Astrocyte of the spinal cord (primary cell): ENCODE results near the gene SMURF1.
"Not testable (repeated sequence)": the region's sequence is repeated elsewhere in the genome, so short reads cannot be mapped to it uniquely, and the experiment has no call there.

Experiments used
- DNase-seq: peaks from one replicate; pipeline ENCODE4 v3.0.0; 2011; ENCODE audit warnings: low read depth, low spot score
- H3K4me3 ChIP-seq: 2 replicates; pipeline ENCODE4 v1.5.1; 2011; ENCODE audit warnings: low read depth, mild to moderate bottlenecking, low read length, moderate library complexity
- CTCF ChIP-seq: IDR thresholded peaks from 2 replicates; pipeline ENCODE4 v1.5.1; 2012; ENCODE audit warnings: low read depth, mild to moderate bottlenecking, low read length, inconsistent platforms
- in situ Hi-C: cut with HindIII; loops from 2 replicates; pipeline ENCODE4 v1.10.0; 2017; ENCODE audit warnings: low sequenced_read_pairs

Gene SMURF1

GRCh38 chr7:99106821-99107241, 37.1 kb downstream of the SMURF1 start:
- no peak for DNase-seq
- H3K4me3 ChIP-seq = no peak overlapping the region
- in situ Hi-C loops = no loop called here
- TF ChIP-seq CTCF = no peak

GRCh38 chr7:99106411-99106810, 37.5 kb downstream of the SMURF1 start:
- no peak for DNase-seq
- in situ Hi-C loops = no loop called here
- TF ChIP-seq CTCF = no peak
- H3K4me3 ChIP-seq = no peak overlapping the region

- TF ChIP-seq CTCF = no peak
- H3K4me3 ChIP-seq = no peak overlapping the region
- in situ Hi-C loops = no loop called here
- no peak for DNase-seq
Measured at GRCh38 chr7:99105756-99106155, 38.2 kb downstream of the SMURF1 start.

- in situ Hi-C loops = no loop called here
- no peak for DNase-seq
Measured at GRCh38 chr7:99104631-99105030, 39.3 kb downstream of the SMURF1 start.

GRCh38 chr7:99103836-99104235, 40.1 kb downstream of the SMURF1 start:
- H3K4me3 ChIP-seq, in situ Hi-C loops, DNase-seq: not testable (repeated sequence)

More at GRCh38 chr7:99104631-99105030, 39.3 kb downstream of the SMURF1 start:
- H3K4me3 ChIP-seq = no peak overlapping the region
- TF ChIP-seq CTCF = no peak

- TF ChIP-seq CTCF = no peak
- in situ Hi-C loops = no loop called here
- DNase-seq = peak; percentile 67
- no peak overlapping the region for H3K4me3 ChIP-seq
Measured at GRCh38 chr7:99102809-99103690, 40.9 kb downstream of the SMURF1 start.

GRCh38 chr7:99102361-99102760, 41.5 kb downstream of the SMURF1 start:
- no peak overlapping the region for H3K4me3 ChIP-seq
- in situ Hi-C loops = no loop called here
- no peak for TF ChIP-seq CTCF
- DNase-seq = no peak

GRCh38 chr7:99101516-99101915, 42.4 kb downstream of the SMURF1 start:
- H3K4me3 ChIP-seq, in situ Hi-C loops, DNase-seq: not testable (repeated sequence)
